ENCODE measurements around the gene MXD1. TPM values are rescaled to one million over a fixed set of nuclear protein-coding genes. Genes with fewer than 3 reads are reported as not detected.

MXD1 gene
- total RNA-seq, 1 donor: 14.5 TPM

- no peak overlapping the region for H3K4me2 ChIP-seq (ENCODE audit: insufficient read depth, low read length)
- H4K20me1 ChIP-seq (ENCODE audit: insufficient read depth, low read length): no peaks in the 10 kb centered on the region
- H3K4me1 ChIP-seq (ENCODE audit: insufficient read depth, low read length): peaks cover 41% of the 10 kb centered on the region
- no peaks in the 10 kb centered on the region for H3K9me3 ChIP-seq (ENCODE audit: low read depth, low read length)
- H3K27me3 ChIP-seq (ENCODE audit: insufficient read depth, low read length): no peaks in the 10 kb centered on the region
- H3K79me2 ChIP-seq (ENCODE audit: insufficient read depth, low read length): peaks cover 9% of the 10 kb centered on the region
- H3K36me3 ChIP-seq (ENCODE audit: insufficient read depth, low read length): peaks cover 46% of the 10 kb centered on the region
- DNase-seq (ENCODE audit: insufficient read length, low spot score, missing footprints): no peak
- H3K27ac ChIP-seq (ENCODE audit: low read depth, low read length): peak overlapping the region; percentile 93
- H3K4me3 ChIP-seq (ENCODE audit: insufficient read depth, low read length): no peak overlapping the region
- no peak for TF ChIP-seq CTCF (IDR thresholded peaks at IDR 0.05; ENCODE audit: extremely low read depth, low read depth, low read length)
- no peak overlapping the region for H2AFZ ChIP-seq (ENCODE audit: low read length)
Observed at GRCh38 chr2:69935011-69935410, 20.1 kb downstream of the MXD1 start.

GRCh38 chr2:69936906-69937305, 22.0 kb downstream of the MXD1 start:
- Histone ChIP-seq H3K4me3 (ENCODE audit: insufficient read depth, low read length) (no peak overlapping the region), H3K79me2 (ENCODE audit: insufficient read depth, low read length) (peaks cover 9% of the 10 kb centered on the region), H2AFZ (ENCODE audit: low read length) (no peak overlapping the region), H3K27ac (ENCODE audit: low read depth, low read length) (no peak overlapping the region), H3K36me3 (ENCODE audit: insufficient read depth, low read length) (peaks cover 60% of the 10 kb centered on the region), H3K4me2 (ENCODE audit: insufficient read depth, low read length) (no peak overlapping the region), H3K27me3 (ENCODE audit: insufficient read depth, low read length) (no peaks in the 10 kb centered on the region), H3K4me1 (ENCODE audit: insufficient read depth, low read length) (peaks cover 37% of the 10 kb centered on the region), H4K20me1 (ENCODE audit: insufficient read depth, low read length) (no peaks in the 10 kb centered on the region), H3K9me3 (ENCODE audit: low read depth, low read length) (no peaks in the 10 kb centered on the region)
- no peak for DNase-seq (ENCODE audit: insufficient read length, low spot score, missing footprints)
- no peak for TF ChIP-seq CTCF (IDR thresholded peaks at IDR 0.05; ENCODE audit: extremely low read depth, low read depth, low read length)

- Histone ChIP-seq H3K4me1 (ENCODE audit: insufficient read depth, low read length) (peaks cover 26% of the 10 kb centered on the region), H2AFZ (ENCODE audit: low read length) (no peak overlapping the region), H3K4me2 (ENCODE audit: insufficient read depth, low read length) (no peak overlapping the region), H3K27ac (ENCODE audit: low read depth, low read length) (no peak overlapping the region), H3K4me3 (ENCODE audit: insufficient read depth, low read length) (no peak overlapping the region), H3K36me3 (ENCODE audit: insufficient read depth, low read length) (peaks cover 68% of the 10 kb centered on the region), H3K9me3 (ENCODE audit: low read depth, low read length) (no peaks in the 10 kb centered on the region), H4K20me1 (ENCODE audit: insufficient read depth, low read length) (no peaks in the 10 kb centered on the region), H3K79me2 (ENCODE audit: insufficient read depth, low read length) (peaks cover 9% of the 10 kb centered on the region), H3K27me3 (ENCODE audit: insufficient read depth, low read length) (no peaks in the 10 kb centered on the region)
- no peak for DNase-seq (ENCODE audit: insufficient read length, low spot score, missing footprints)
- TF ChIP-seq CTCF (IDR thresholded peaks at IDR 0.05; ENCODE audit: extremely low read depth, low read depth, low read length): no peak
Observed at GRCh38 chr2:69937968-69938367, 23.1 kb downstream of the MXD1 start.

- no peak overlapping the region for H2AFZ ChIP-seq (ENCODE audit: low read length)
- H3K4me2 ChIP-seq (ENCODE audit: insufficient read depth, low read length): no peak overlapping the region
- H3K4me3 ChIP-seq (ENCODE audit: insufficient read depth, low read length): no peak overlapping the region
- no peak overlapping the region for H3K27ac ChIP-seq (ENCODE audit: low read depth, low read length)
- peaks cover 68% of the 10 kb centered on the region for H3K36me3 ChIP-seq (ENCODE audit: insufficient read depth, low read length)
- TF ChIP-seq CTCF (IDR thresholded peaks at IDR 0.05; ENCODE audit: extremely low read depth, low read depth, low read length): no peak
- no peaks in the 10 kb centered on the region for H3K27me3 ChIP-seq (ENCODE audit: insufficient read depth, low read length)
- H3K4me1 ChIP-seq (ENCODE audit: insufficient read depth, low read length): peaks cover 9% of the 10 kb centered on the region
- H4K20me1 ChIP-seq (ENCODE audit: insufficient read depth, low read length): no peaks in the 10 kb centered on the region
- no peak for DNase-seq (ENCODE audit: insufficient read length, low spot score, missing footprints)
- no peaks in the 10 kb centered on the region for H3K9me3 ChIP-seq (ENCODE audit: low read depth, low read length)
- peaks cover 9% of the 10 kb centered on the region for H3K79me2 ChIP-seq (ENCODE audit: insufficient read depth, low read length)
Observed at GRCh38 chr2:69939722-69940121, 24.8 kb downstream of the MXD1 start.
